ENCODE data around the gene SMG9. TPM values are rescaled to one million over a fixed set of nuclear protein-coding genes. Genes with fewer than 3 reads are reported as not detected.

Gene SMG9
- total RNA-seq, 1 experiment from 2014 or later: 90.6 TPM

GRCh38 chr19:43779820-43780219 is 25.1 kb upstream of the SMG9 start:
- no TSS peak for BruUV-seq (replicated peaks)
- ChIA-PET POLR2A (ENCODE audit: low non-redundant PET) (no interaction called here), CTCF (no interaction called here)
- intact Hi-C loops (cut with micrococcal nuclease; ENCODE audit: unreplicated experiment): no loop called here
- no peak for DNase-seq (ENCODE audit: low spot score)
- Histone ChIP-seq H3K27me3 (replicated peaks; ENCODE audit: insufficient read depth, low read depth, low read length, poor library complexity) (peaks cover 7% of the 10 kb centered on the region), H3K36me3 (ENCODE audit: insufficient read depth, low read length, poor library complexity, severe bottlenecking) (no peaks in the 10 kb centered on the region), H3K9me3 (ENCODE audit: low read depth, low read length, poor library complexity, severe bottlenecking) (no peaks in the 10 kb centered on the region), H3K4me1 (ENCODE audit: insufficient read depth, low read length, poor library complexity, severe bottlenecking) (peaks cover 9% of the 10 kb centered on the region), H3K27ac (ENCODE audit: low read depth, low read length, poor library complexity, severe bottlenecking) (no peak overlapping the region), H3K4me3 (ENCODE audit: low read depth, low read length, poor library complexity, severe bottlenecking) (no peak overlapping the region)
- TF ChIP-seq CTCF (conservative IDR thresholded peaks at IDR 0.05; ENCODE audit: low read depth, low read length) (no peak), EZH2 (IDR thresholded peaks at IDR 0.05; ENCODE audit: borderline replicate concordance, low read depth, low read length, poor library complexity, severe bottlenecking) (no peak)

- no peak for TF ChIP-seq CTCF (conservative IDR thresholded peaks at IDR 0.05; ENCODE audit: low read depth, low read length)
- TF ChIP-seq EZH2 (IDR thresholded peaks at IDR 0.05; ENCODE audit: borderline replicate concordance, low read depth, low read length, poor library complexity, severe bottlenecking): no peak
- intact Hi-C loops (cut with micrococcal nuclease; ENCODE audit: unreplicated experiment): no loop called here
- Histone ChIP-seq H3K36me3 (ENCODE audit: insufficient read depth, low read length, poor library complexity, severe bottlenecking) (no peaks in the 10 kb centered on the region), H3K27ac (ENCODE audit: low read depth, low read length, poor library complexity, severe bottlenecking) (no peak overlapping the region), H3K4me3 (ENCODE audit: low read depth, low read length, poor library complexity, severe bottlenecking) (no peak overlapping the region), H3K27me3 (replicated peaks; ENCODE audit: insufficient read depth, low read depth, low read length, poor library complexity) (peaks cover 13% of the 10 kb centered on the region), H3K9me3 (ENCODE audit: low read depth, low read length, poor library complexity, severe bottlenecking) (no peaks in the 10 kb centered on the region), H3K4me1 (ENCODE audit: insufficient read depth, low read length, poor library complexity, severe bottlenecking) (peaks cover 9% of the 10 kb centered on the region)
- ChIA-PET POLR2A (ENCODE audit: low non-redundant PET) (no interaction called here), CTCF (no interaction called here)
- DNase-seq (ENCODE audit: low spot score): no peak
- no TSS peak for BruUV-seq (replicated peaks)
Measured at GRCh38 chr19:43779147-43779819, 24.5 kb upstream of the SMG9 start.

- H3K4me1 ChIP-seq (ENCODE audit: insufficient read depth, low read length, poor library complexity, severe bottlenecking): peaks cover 9% of the 10 kb centered on the region
- H3K9me3 ChIP-seq (ENCODE audit: low read depth, low read length, poor library complexity, severe bottlenecking): no peaks in the 10 kb centered on the region
- DNase-seq (ENCODE audit: low spot score): no peak
- intact Hi-C loops (cut with micrococcal nuclease; ENCODE audit: unreplicated experiment): no loop called here
- ChIA-PET POLR2A (ENCODE audit: low non-redundant PET) (no interaction called here), CTCF (no interaction called here)
- no TSS peak for BruUV-seq (replicated peaks)
- no peaks in the 10 kb centered on the region for H3K36me3 ChIP-seq (ENCODE audit: insufficient read depth, low read length, poor library complexity, severe bottlenecking)
- H3K27me3 ChIP-seq (replicated peaks; ENCODE audit: insufficient read depth, low read depth, low read length, poor library complexity): peaks cover 19% of the 10 kb centered on the region
- no peak overlapping the region for H3K27ac ChIP-seq (ENCODE audit: low read depth, low read length, poor library complexity, severe bottlenecking)
- TF ChIP-seq CTCF (conservative IDR thresholded peaks at IDR 0.05; ENCODE audit: low read depth, low read length): no peak
- no peak for TF ChIP-seq EZH2 (IDR thresholded peaks at IDR 0.05; ENCODE audit: borderline replicate concordance, low read depth, low read length, poor library complexity, severe bottlenecking)
- H3K4me3 ChIP-seq (ENCODE audit: low read depth, low read length, poor library complexity, severe bottlenecking): no peak overlapping the region
Measured at GRCh38 chr19:43778651-43779050, 23.9 kb upstream of the SMG9 start.
